ENCODE data around the gene GULP1. TPM values are rescaled to one million over a fixed set of nuclear protein-coding genes. Genes with fewer than 3 reads are reported as not detected.
"Not testable (repeated sequence)": the region's sequence is repeated elsewhere in the genome, so short reads cannot be mapped to it uniquely, and the experiment has no call there.

The GULP1 gene, protein sequence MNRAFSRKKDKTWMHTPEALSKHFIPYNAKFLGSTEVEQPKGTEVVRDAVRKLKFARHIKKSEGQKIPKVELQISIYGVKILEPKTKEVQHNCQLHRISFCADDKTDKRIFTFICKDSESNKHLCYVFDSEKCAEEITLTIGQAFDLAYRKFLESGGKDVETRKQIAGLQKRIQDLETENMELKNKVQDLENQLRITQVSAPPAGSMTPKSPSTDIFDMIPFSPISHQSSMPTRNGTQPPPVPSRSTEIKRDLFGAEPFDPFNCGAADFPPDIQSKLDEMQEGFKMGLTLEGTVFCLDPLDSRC
- 10 to 100 TPM; 55.8 to 64.3 (median 60.8) TPM for polyA plus RNA-seq (ENCODE audit: insufficient read length in 4 of 4)

DNA sequence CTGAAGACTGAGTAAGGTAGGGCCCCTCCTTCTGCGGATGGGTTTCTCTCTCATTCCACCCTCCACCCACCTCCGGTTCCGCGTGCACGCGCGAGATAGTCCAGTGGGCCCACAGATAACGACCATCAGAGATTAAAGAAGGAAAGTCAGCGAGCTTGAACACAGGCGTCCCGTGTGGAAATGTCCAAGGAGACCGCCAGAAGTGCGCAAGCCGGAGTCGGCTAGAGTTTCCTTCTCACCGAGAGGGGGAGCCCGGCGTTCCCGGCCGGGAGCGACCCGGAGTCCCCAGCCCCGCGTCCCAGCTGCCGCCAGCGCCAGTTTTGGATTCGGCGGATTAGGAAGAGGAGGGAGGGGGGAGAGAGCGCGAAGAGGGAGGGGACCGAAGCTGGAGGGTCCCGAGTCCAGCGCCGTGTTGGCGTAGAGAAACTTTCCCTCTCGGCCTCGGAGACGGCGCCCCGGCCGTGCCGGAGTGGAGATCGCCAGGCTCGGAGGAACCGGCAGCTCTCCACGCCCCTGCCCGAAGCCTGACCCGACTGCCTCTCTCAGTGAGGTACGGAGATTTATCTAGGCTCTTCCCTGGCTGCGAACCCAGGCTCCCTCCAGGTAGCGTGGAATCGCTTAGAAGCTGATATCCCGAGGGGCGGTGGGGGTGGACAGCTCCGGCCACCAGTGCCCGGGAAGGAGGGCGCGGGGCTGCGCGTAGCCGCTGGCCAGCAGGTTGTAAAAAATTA, at the start of gene GULP1:
Gene GULP1 (plus strand): TSS at position 258 of the 731 bp plus-strand sequence. CDS start 185,829 bp downstream, outside the sequence.
- peak; percentile 74 to 88 (median 82) for DNase-seq (ENCODE audit: low read depth in 4 of 4, low spot score in 2 of 4)

DNA sequence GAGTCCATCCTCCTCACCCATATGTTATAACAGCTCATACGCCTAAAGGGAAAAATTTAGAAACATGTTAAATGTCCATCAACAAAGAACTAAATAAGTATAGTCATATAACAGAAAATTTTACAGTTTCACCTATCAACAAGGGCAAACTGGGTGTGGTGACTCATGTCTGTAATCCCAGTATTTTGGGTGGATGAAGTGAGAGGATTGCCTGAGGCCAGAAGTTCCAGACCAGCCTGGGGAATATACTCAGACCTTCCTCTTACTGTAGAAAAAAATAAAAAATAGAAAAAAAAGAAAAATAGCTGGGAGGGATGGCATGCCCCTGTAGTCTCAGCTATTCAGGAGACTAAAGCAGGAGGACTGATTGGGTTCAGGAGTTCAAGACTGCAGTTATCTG, 48.3 kb upstream of the GULP1 start:
- DNase-seq (ENCODE audit: low read depth in 4 of 4, low spot score in 2 of 4), result no peak

DNA sequence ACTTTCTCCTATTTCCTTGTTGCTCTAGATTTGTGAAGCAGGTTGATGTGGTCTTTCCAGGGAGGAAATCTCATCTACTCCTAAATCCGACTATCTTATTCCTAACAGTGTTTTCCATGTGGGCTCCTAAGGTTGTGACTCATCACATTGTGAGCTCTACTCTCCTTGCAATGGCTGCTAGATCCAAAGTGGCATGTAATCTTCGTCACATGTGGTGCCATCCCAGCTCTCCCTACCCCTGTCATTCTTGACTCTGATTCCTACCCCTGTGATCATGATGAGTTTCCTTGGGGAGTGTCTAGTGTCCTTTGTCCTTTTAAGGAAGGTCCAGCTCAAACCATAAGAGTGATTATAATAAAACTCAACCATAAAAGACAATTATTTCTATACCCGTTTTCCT, 47.3 kb upstream of the GULP1 start:
- no peak for DNase-seq (ENCODE audit: low read depth in 4 of 4, low spot score in 2 of 4)

DNA sequence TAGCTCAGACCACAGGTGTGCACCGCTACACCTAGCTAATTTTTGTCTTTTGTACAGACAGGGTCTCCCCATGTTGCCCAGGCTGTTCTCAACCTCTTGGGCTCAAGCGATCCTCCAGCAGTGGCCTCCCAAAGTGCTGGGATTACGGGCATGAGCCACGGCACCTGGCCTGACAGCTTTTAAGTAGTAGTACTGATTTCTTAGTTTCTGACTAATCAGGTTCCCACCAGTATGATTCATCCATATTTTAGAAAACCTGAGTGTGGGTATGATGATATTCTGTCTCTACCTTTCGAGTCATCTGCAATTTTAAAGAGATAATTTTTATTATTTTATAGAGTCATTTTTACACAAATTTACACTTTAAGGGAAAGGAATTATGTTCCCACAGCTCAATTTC, 46.4 kb upstream of the GULP1 start:
- no peak for DNase-seq (ENCODE audit: low read depth in 4 of 4, low spot score in 2 of 4)

DNA sequence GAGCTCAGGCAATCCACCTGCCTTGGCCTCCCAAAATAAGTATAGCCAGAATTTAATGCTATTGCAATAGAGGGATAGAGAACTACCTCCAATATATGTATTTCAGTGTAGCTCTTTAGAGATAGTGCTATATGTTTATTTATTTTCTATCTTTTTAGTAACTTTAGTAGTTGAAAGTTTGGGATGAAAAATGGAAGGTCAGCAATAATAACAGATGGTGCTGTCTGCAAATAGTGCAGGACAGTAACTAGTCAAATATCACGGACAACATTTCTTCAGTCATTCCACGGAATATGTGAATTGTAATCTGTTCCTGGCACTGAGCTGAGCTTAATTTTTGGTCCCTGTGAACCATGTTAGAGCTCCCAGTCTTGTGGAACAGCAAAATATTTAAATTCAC, 43.2 kb upstream of the GULP1 start:
- DNase-seq (ENCODE audit: low read depth in 4 of 4, low spot score in 2 of 4), result no peak

DNA sequence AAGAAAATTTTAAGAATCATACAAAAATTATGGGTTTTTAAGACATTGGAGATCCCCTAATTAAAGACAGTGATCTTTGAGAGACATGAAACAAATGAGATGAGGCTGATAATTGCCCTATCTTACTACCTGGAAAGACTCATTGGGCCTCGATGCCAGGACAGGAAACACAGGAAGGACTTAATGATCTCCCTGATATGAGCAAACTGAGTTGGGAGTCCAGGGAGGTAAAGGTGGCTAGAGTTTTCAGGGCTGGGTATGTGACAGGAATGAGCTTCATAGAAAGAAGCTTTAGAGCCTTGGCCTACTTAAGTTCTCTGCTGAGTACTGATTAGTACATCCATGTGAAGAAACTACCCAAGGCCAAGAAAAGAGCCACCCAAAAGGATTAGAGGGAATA, 40.6 kb upstream of the GULP1 start:
- no peak for DNase-seq (ENCODE audit: low read depth in 4 of 4, low spot score in 2 of 4)

DNA sequence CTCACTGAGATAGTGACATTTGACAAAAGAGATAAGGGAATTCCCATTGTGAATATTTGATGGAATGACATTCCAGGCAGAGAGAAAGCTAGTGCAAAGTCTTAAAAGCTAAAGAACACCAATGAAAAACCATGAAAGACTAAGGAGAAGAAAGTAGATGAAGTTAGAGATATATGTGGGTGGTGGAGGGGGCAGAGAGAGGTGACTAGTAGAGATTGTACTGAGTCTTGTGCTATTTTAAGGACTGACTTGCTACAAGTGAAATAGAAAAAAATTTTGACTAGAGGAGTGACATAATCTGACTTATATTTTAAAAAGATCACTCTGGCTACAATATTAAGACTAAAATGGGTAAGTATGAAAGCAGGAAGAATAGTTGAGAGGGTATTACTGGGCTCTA, 35.3 kb upstream of the GULP1 start:
- no peak for DNase-seq (ENCODE audit: low read depth in 4 of 4, low spot score in 2 of 4)

DNA sequence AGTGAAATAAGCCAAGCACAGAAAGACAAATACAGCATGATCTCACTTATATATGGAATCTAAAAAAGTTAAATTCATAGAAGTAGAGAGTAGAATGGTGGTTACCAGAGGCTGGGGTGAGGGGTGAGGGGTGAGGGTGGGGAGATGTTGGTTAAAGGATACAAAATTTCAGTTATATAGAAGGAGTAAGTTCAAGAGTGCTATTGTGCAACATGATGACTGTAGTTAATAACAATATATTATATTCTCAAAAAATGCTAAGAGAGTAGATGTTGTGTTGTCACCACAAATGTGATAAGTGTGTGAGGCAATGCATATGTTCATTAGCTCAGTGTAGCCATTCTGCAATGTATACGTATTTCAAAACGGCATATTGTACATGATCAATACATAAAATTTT, 26.4 kb upstream of the GULP1 start:
- DNase-seq (ENCODE audit: low read depth in 4 of 4, low spot score in 2 of 4), result no peak

DNA sequence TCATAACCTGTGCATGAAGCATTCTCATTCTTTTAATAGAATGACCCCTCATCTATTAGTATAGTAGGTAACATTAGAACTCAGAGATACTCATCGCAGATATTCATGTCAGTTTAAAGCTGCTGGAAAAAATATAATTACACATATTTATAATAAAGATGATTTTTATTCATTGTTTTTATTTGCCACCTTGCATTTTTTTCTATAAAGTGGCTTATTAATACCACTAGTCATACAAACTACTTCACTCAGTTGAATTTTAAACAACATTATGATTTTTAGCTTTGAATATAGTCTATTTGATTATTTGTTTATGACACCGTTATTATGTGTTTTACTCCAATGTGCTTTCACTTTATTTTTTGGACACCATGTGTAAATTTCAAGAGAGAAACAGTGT, 23.9 kb upstream of the GULP1 start:
- DNase-seq (ENCODE audit: low read depth in 4 of 4, low spot score in 2 of 4), result no peak

DNA sequence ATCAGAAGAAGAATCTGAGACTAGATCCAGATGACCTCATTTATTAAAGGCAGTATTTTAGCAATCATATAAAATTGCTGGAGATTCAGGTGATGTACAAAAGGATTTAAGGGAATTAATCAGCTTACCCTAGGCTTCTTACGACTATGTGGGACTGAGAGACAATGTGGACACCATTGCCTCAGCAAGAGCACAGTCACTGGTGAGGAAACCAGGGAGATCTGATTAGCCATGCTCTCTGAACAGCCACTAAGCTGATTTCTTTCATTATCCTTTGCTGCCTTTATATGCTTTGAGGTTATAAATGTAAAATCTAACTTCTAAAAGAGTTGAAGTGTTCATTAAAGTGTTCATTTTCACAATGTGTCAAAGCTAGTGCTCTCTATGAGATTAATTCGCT, 22.7 kb upstream of the GULP1 start:
- DNase-seq (ENCODE audit: low read depth in 4 of 4, low spot score in 2 of 4), result no peak

DNA sequence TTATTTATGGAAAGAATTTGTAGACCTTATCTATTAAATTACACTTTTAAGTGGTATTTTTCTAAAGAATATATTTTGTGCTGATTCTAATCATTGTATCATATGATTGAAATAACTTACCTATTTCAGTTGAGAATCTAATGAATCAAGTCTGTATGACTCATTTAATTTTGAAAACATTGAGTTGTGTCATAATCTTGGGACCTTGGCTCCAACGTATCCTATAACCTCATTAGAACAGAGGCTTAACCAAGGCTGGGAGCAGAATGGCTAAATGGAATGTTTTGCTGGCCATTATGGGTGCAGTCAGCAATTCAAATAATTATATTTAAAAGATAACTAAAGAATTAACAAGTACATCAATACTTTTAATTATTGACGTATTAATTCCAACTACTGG, 19.6 kb upstream of the GULP1 start:
- no peak for DNase-seq (ENCODE audit: low read depth in 4 of 4, low spot score in 2 of 4)

DNA sequence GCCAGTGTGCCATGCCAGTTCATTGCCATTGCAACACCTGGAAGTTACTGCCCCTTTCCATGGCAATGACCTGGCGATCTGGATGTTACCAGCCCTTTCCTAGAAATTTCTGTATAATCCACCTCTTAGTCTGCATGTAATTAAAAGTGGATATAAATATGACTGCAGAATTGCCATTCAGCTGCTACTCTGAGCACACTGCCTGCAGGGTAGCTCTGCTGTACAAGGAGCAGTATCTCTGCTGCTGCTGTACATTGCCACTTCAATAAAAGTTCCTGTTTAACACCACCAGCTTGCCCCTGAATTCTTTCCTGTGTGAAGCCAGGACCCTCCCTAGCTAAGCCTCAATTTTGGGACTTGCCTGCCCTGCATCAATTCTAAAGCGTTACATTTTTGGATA, 17.4 kb upstream of the GULP1 start:
- no peak for DNase-seq (ENCODE audit: low read depth in 4 of 4, low spot score in 2 of 4)

DNA sequence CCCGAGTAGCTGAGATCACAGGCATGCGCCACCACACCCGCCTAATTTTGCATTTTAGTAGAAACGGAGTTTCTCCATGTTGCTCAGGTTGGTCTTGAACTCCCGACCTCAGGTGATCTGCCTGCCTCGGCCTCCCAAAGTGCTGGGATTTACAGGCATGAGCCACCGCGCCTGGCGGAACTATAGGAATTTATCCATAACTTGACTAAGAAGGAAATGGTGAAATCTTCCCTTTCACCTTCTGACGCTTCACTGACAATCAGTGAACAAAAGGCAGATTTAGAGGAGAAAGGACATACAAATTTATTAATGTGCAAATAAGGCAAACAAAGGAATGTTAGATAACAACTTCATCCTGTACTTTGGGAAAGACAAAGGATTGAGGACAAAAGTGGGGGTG, 15.4 kb upstream of the GULP1 start:
- no peak for DNase-seq (ENCODE audit: low read depth in 4 of 4, low spot score in 2 of 4)

DNA sequence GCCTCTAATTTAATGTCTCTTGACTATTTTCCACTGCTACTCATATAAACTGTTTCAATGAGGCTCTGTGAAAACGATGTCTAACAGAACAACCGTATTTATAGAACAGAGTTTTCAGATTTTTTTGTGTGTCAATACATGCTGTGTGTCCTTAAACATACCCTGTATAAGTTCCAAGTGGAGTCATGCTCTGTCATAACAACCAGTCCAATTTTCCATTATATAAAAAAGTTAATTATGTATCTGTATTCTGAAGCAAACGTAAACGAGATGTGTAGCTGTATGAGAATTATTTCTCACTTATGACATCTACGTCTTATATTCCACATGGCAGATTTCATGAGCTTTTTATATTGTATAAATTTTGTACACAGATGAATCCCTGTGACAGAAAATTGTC, 13.9 kb upstream of the GULP1 start:
- DNase-seq (ENCODE audit: low read depth in 4 of 4, low spot score in 2 of 4), result no peak

DNA sequence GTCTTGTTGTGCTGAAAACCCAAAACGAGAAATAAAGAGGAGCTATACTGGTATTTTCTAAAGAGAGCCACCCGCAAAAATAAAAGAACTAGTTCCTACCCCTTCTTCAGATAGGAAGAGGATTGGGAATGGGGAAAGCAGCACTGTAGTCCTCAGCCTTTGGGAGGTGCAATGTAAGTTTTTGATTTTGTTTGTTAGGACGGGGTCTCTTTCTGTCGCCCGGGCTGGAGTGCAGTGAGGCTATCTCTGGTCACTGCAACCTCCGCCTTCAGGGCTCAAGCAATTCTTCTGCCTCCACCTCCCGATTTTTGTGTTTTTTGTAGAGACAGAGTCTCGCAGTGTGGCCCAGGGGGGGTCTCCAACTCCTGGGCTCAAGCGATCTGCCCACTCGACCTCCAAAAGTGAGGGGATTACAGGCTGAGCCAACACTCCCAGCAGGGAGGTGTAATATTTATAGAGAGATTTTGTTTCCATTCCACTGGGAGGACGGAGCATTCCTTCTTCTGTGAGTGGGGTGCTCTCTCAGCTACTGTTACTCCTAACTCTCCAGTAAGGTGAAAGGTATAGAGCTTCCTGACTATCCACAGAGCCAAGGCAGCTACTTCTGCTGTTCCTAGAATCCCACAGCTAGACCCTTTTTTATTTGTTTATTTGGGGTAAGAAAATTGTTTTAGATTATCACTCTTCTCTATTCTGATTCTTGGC, 13.1 kb upstream of the GULP1 start:
- DNase-seq (ENCODE audit: low read depth in 4 of 4, low spot score in 2 of 4), result no peak

DNA sequence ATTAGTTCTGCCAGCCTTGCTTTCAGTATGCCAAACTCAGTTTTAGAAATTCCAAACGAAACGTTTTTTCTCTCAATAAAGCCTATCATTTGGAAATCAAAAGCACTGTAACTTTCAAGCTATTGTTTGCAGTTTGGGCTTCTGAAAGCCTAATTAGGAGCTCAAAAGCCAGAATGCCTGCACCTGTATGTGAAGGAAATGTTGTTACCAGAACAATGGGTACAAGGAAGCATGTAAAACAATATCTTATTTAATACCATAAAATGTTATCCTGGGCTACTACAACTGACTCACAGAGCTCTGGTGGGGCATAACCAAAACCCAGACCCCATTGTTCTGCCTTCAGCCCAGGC, 12.6 kb upstream of the GULP1 start:
- no peak for DNase-seq (ENCODE audit: low read depth in 4 of 4, low spot score in 2 of 4)

DNA sequence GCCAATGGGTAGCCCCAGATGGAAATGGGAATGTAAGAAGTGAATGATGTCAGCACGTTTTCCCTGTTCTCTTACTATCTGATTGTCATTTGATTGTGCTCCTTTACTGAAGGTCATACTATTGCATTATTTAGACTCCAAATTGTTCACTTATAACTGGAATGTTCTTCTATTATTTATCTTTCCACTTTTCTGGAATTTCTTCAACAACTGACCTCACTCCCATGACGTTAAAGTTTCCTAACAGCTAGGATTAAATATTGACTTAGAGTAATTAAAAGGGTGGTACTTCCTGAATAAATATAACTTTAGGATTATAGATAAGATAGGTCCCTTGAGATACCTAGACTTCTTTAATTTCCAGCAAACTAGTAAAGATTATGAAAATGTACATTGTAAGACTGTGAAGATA, 10.9 kb upstream of the GULP1 start:
- no peak for DNase-seq (ENCODE audit: low read depth in 4 of 4, low spot score in 2 of 4)

DNA sequence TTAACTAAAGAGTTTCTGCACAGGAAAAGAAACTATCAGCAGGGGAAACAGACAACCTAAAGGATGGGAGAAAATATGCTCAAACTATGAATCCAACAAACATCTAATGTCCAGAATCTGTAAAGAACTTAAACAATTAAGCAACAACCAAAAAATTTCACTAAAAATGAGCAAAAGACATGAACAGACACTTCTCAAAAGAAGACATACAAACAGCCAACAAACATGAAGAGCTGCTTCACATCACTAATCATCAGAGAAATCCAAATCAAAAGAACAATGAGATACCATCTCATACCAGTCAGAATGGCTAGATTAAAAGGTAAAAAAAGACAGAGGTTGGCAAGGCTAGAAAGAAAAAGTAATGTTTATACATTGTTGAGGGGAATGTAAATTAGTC, 8.8 kb upstream of the GULP1 start:
- DNase-seq (ENCODE audit: low read depth in 4 of 4, low spot score in 2 of 4), result no peak

DNA sequence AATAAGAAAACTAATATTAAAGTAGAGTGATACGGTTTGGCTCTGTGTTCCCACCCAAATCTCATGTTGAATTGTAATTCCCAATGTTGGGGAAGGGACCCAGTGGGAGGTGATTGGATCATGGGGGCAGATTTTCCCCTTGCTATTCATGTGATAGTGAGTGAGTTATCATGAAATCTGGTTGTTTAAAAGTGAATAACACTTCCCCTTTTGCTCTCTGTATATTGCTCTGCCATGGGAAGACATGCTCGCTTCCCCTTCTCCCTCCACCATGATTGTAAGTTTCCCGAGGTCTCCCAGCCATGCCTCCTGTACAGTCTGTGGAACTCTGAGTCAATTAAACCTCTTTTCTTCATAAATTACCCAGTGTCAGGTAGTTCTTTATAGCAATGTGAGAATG, 7.4 kb upstream of the GULP1 start:
- not testable (repeated sequence) for DNase-seq (ENCODE audit: low read depth in 4 of 4, low spot score in 2 of 4)

DNA sequence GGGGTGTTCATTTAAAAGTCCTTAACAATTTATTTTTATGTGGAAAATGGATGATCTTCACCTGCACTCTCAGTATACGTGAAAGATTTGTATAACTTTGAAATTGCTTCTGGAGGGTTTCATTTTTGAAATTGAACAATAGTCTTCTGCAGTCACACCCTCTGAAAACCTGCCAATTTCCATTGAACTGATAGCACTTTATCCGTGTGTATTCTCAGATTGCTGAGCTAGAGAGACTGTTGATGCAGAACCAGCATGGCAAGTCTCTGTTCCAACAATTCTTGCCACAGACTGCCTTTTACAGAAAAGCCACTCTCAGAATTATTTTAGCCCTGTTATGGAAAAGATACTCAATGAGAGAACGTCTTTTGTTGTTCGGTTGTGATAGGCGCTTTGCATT, 6.6 kb upstream of the GULP1 start:
- DNase-seq (ENCODE audit: low read depth in 4 of 4, low spot score in 2 of 4), result no peak

DNA sequence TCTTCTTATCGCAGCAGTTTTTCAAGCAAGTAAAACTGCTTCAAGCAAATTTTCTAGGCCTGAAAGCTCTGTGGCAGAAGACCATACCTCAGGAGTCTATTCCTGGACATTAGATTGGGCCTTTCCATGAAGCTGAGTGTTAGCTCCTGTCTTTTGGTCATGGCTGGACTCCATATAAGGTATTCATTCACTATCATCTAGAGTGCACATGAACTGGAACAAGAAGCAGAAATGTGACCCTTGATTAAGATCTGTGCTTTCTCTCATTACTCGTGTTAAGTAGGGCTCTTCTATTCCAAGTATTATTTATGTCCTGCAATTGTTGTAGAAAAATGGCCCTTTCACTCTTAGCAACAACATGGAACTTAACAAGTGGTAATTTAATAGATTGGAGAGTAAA, 5.9 kb upstream of the GULP1 start:
- DNase-seq (ENCODE audit: low read depth in 4 of 4, low spot score in 2 of 4), result no peak

DNA sequence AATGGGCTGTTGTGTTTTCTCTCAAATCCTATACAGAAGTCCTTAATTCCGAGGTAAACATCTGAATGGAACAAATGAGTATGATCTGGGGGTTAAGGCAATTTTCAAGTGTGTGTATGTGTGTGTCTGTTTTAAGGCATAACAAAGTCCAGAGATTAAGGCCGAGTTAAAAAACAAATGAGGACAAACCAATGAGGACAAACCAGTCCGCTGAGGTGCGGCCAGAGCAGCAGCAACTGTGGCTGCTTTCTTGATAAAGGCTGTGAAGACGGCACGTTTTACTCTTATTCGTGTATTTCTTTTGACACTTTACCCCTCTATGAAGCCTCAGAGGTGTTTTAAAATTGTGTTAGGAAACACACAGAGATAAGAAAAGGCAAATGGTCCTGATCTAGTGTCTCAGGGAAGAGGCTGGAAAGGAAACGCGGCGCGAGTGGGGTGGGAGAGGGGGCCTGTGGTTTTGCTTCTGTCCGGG, 495 bp upstream of the GULP1 start:
- DNase-seq (ENCODE audit: low read depth in 4 of 4, low spot score in 2 of 4), result peak in 3 of 4 donors; percentile 21 to 56 (median 24)
